Neural cell (in vitro differentiated cells): Measurements from ENCODE around the gene FBXL17. TPM values are rescaled to one million over a fixed set of nuclear protein-coding genes. Genes with fewer than 3 reads are reported as not detected.

Experiments used
- H2AFZ ChIP-seq: fragments of 200-600, 300-800 bp; sonication (generic), shearing (Covaris generic); 2 replicates; pipeline ENCODE4 v1.6.0; 2014; ENCODE audit warnings: low read depth, mild to moderate bottlenecking, antibody characterized with exemption, low read length, moderate library complexity
- H3F3A ChIP-seq: fragments of 200-600 bp; shearing (Covaris generic); 2 replicates; pipeline ENCODE4 v1.6.1; 2016; ENCODE audit warnings: mild to moderate bottlenecking, moderate library complexity, mixed read lengths, antibody characterized with exemption, low read length; ENCODE audit not compliant: insufficient read depth, poor library complexity, severe bottlenecking
- H3K27ac ChIP-seq: fragments of 200-600, 300-800 bp; sonication (generic), shearing (Covaris generic); 2 replicates; pipeline ENCODE4 v1.5.1; 2014; ENCODE audit warnings: mild to moderate bottlenecking, low read length, moderate library complexity
- H3K27me3 ChIP-seq: fragments of 300-800, 200-600 bp; sonication (generic), shearing (Covaris generic); 2 replicates; pipeline ENCODE4 v1.6.0; 2014; ENCODE audit warnings: mild to moderate bottlenecking, low read depth, low read length, moderate library complexity; ENCODE audit not compliant: insufficient read depth
- H3K36me3 ChIP-seq: fragments of 300-800, 200-600 bp; sonication (generic), shearing (Covaris generic); 2 replicates; pipeline ENCODE4 v1.5.1; 2014; ENCODE audit warnings: mild to moderate bottlenecking, antibody characterized with exemption, low read length, moderate library complexity; ENCODE audit not compliant: insufficient read depth
- H3K4me2 ChIP-seq: fragments of 300-800, 200-600 bp; sonication (generic), shearing (Covaris generic); 2 replicates; pipeline ENCODE4 v1.6.0; 2014; ENCODE audit warnings: mild to moderate bottlenecking, low read length
- H3K4me3 ChIP-seq: fragments of 300-800, 200-600 bp; sonication (generic), shearing (Covaris generic); 2 replicates; pipeline ENCODE4 v1.5.1; 2014; ENCODE audit warnings: mild to moderate bottlenecking, low read length, moderate library complexity
- H3K79me2 ChIP-seq: fragments of 200-600 bp; shearing (Covaris generic); replicated peaks from 2 replicates; pipeline ENCODE4 v1.6.0; 2014; ENCODE audit warnings: mild to moderate bottlenecking, low read length, moderate library complexity; ENCODE audit not compliant: insufficient read depth
- H3K9ac ChIP-seq: fragments of 300-800, 200-600 bp; sonication (generic), shearing (Covaris generic); 2 replicates; pipeline ENCODE4 v1.6.1; 2016; ENCODE audit warnings: mild to moderate bottlenecking, low read length, mixed read lengths
- H3K9me2 ChIP-seq: fragments of 200-600 bp; shearing (Covaris generic); 2 replicates; pipeline ENCODE4 v1.6.1; 2016; ENCODE audit warnings: mild to moderate bottlenecking, low read length, mixed read lengths; ENCODE audit not compliant: insufficient read depth
- H3K9me3 ChIP-seq: fragments of 200-600, 300-800 bp; sonication (generic), shearing (Covaris generic); 2 replicates; pipeline ENCODE4 v1.6.1; 2016; ENCODE audit warnings: mild to moderate bottlenecking, mixed run types, low read length, moderate library complexity, mixed read lengths
- H4K20me1 ChIP-seq: fragments of 200-600 bp; shearing (Covaris generic); 2 replicates; pipeline ENCODE4 v1.6.1; 2016; ENCODE audit warnings: mild to moderate bottlenecking, mixed run types; ENCODE audit not compliant: insufficient read depth
- CTCF ChIP-seq: fragments of 450-650 bp; IDR thresholded peaks from 2 replicates; pipeline ENCODE4 v1.5.1; 2014; ENCODE audit warnings: antibody characterized with exemption, mild to moderate bottlenecking, moderate library complexity; ENCODE audit not compliant: poor library complexity, severe bottlenecking
- EP300 ChIP-seq: fragments of 450-650 bp; conservative IDR thresholded peaks from 2 replicates; pipeline ENCODE4 v1.6.1; 2014; ENCODE audit warnings: antibody characterized with exemption, mild to moderate bottlenecking, moderate library complexity; ENCODE audit not compliant: poor library complexity, severe bottlenecking
- EZH2 ChIP-seq: fragments of 200-600, 300-800 bp; shearing (Covaris generic), sonication (generic); IDR thresholded peaks from 2 replicates; pipeline ENCODE4 v1.6.1; 2014; ENCODE audit warnings: antibody characterized with exemption, low read length, borderline replicate concordance, mild to moderate bottlenecking; ENCODE audit not compliant: insufficient read depth, poor library complexity, severe bottlenecking
- MXI1 ChIP-seq: fragments of 450-650 bp; conservative IDR thresholded peaks from 2 replicates; pipeline ENCODE4 v1.6.1; 2014; ENCODE audit warnings: antibody characterized with exemption, mild to moderate bottlenecking; ENCODE audit not compliant: poor library complexity, severe bottlenecking
- POLR2AphosphoS5 ChIP-seq: IDR thresholded peaks from 2 replicates; pipeline ENCODE4 v1.6.1; 2012
- RAD21 ChIP-seq: fragments of 450-650 bp; conservative IDR thresholded peaks from 2 replicates; pipeline ENCODE4 v1.6.1; 2014; ENCODE audit warnings: antibody characterized with exemption, mild to moderate bottlenecking, moderate library complexity
- REST ChIP-seq: IDR thresholded peaks from 2 replicates; pipeline ENCODE4 v1.6.1; 2012; ENCODE audit warnings: borderline replicate concordance
- SMC3 ChIP-seq: fragments of 450-650 bp; conservative IDR thresholded peaks from 2 replicates; pipeline ENCODE4 v1.6.1; 2014; ENCODE audit warnings: antibody characterized with exemption, mild to moderate bottlenecking, moderate library complexity; ENCODE audit not compliant: poor library complexity
- TAF1 ChIP-seq: IDR thresholded peaks from 2 replicates; pipeline ENCODE4 v1.6.1; 2012; ENCODE audit warnings: low read depth
- polyA plus RNA-seq: library from polyadenylated mRNA; depleted of rRNA; stranded (reverse); fragments of >200 nt; gene quantifications from 2 replicates; pipeline ENCODE4 v1.2.3, GENCODE V29; 2014

FBXL17 gene
- polyA plus RNA-seq, 1 donor from 2014 or later = 19.6 TPM

- TF ChIP-seq POLR2AphosphoS5 (no peak), MXI1 (no peak), SMC3 (no peak), CTCF (no peak), EZH2 (no peak), REST (no peak), EP300 (no peak), TAF1 (no peak)
- H3K9me3 ChIP-seq = no peaks in the 10 kb centered on the region
Observed at GRCh38 chr5:107929080-107929479, 452.8 kb downstream of the FBXL17 start.

GRCh38 chr5:107926121-107926520 is 455.8 kb downstream of the FBXL17 start:
- H4K20me1 ChIP-seq = no peaks in the 10 kb centered on the region
- no peaks in the 10 kb centered on the region for H3K9me3 ChIP-seq
- H3F3A ChIP-seq = no peaks in the 10 kb centered on the region
- no peak for TF ChIP-seq EP300
- TF ChIP-seq TAF1 = no peak
- TF ChIP-seq REST = no peak
- no peak for TF ChIP-seq POLR2AphosphoS5
- TF ChIP-seq RAD21 = no peak
- no peak for TF ChIP-seq SMC3
- no peak for TF ChIP-seq CTCF
- no peak for TF ChIP-seq MXI1
- no peak for TF ChIP-seq EZH2
- no peak overlapping the region for H3K4me3 ChIP-seq
- H3K27ac ChIP-seq = no peak overlapping the region
- H3K79me2 ChIP-seq = no peaks in the 10 kb centered on the region
- H3K4me2 ChIP-seq = no peak overlapping the region
- no peak overlapping the region for H2AFZ ChIP-seq
- H3K27me3 ChIP-seq = no peaks in the 10 kb centered on the region
- H3K9ac ChIP-seq = no peak overlapping the region
- H3K36me3 ChIP-seq = no peaks in the 10 kb centered on the region
- H3K9me2 ChIP-seq = no peaks in the 10 kb centered on the region

More at GRCh38 chr5:107929080-107929479, 452.8 kb downstream of the FBXL17 start:
- Histone ChIP-seq H3K36me3 (no peaks in the 10 kb centered on the region), H3K4me3 (no peak overlapping the region), H3K9me2 (no peaks in the 10 kb centered on the region), H3K9ac (no peak overlapping the region), H3K4me2 (no peak overlapping the region), H3F3A (no peaks in the 10 kb centered on the region), H4K20me1 (no peaks in the 10 kb centered on the region), H3K79me2 (no peaks in the 10 kb centered on the region), H3K27ac (no peak overlapping the region), H3K27me3 (no peaks in the 10 kb centered on the region), H2AFZ (no peak overlapping the region)
